GM21447 (cell line): ENCODE data around the gene RFPL3.
"Not testable (repeated sequence)": the region's sequence is repeated elsewhere in the genome, so short reads cannot be mapped to it uniquely, and the experiment has no call there.

Experiments used
- ATAC-seq: cut with Tn5 transposase; IDR thresholded peaks from one replicate; pipeline ENCODE4 v1.9.1; 2021; ENCODE audit not compliant: unreplicated experiment

Gene RFPL3

GRCh38 chr22:32357567-32357966, at the start of gene RFPL3:
Gene RFPL3 (plus strand): TSS chr22:32357867. CDS start chr22:32358072, 205 bp downstream.
- ATAC-seq: not testable (repeated sequence)

- ATAC-seq: no peak
These were observed 49.5 kb upstream of the RFPL3 start for GRCh38 chr22:32308191-32308590.

- ATAC-seq: no peak
These were observed 48.7 kb upstream of the RFPL3 start for GRCh38 chr22:32308934-32309333.

- no peak for ATAC-seq
These were observed 47.9 kb upstream of the RFPL3 start for GRCh38 chr22:32309585-32310251.

- no peak for ATAC-seq
These were observed 46.9 kb upstream of the RFPL3 start for GRCh38 chr22:32310777-32311176.

- ATAC-seq: no peak
These were observed 46.1 kb upstream of the RFPL3 start for GRCh38 chr22:32311551-32312071.

GRCh38 chr22:32312748-32313147, 44.9 kb upstream of the RFPL3 start:
- no peak for ATAC-seq

- no peak for ATAC-seq
These were observed 44.1 kb upstream of the RFPL3 start for GRCh38 chr22:32313532-32313931.

- ATAC-seq: no peak
These were observed 40.1 kb upstream of the RFPL3 start for GRCh38 chr22:32317524-32317923.

- no peak for ATAC-seq
These were observed 39.3 kb upstream of the RFPL3 start for GRCh38 chr22:32318361-32318760.

- no peak for ATAC-seq
These were observed 37.7 kb upstream of the RFPL3 start for GRCh38 chr22:32319861-32320406.

- ATAC-seq: no peak
These were observed 34.7 kb upstream of the RFPL3 start for GRCh38 chr22:32322986-32323385.

GRCh38 chr22:32323513-32324164, 34.0 kb upstream of the RFPL3 start:
- no peak for ATAC-seq

- ATAC-seq: no peak
These were observed 32.9 kb upstream of the RFPL3 start for GRCh38 chr22:32324505-32325415.

GRCh38 chr22:32325416-32325801, 32.3 kb upstream of the RFPL3 start:
- no peak for ATAC-seq

GRCh38 chr22:32325811-32326237, 31.8 kb upstream of the RFPL3 start:
- no peak for ATAC-seq

GRCh38 chr22:32326647-32327046, 31.0 kb upstream of the RFPL3 start:
- no peak for ATAC-seq

GRCh38 chr22:32327066-32327465, 30.6 kb upstream of the RFPL3 start:
- no peak for ATAC-seq

GRCh38 chr22:32327596-32328171, 30.0 kb upstream of the RFPL3 start:
- ATAC-seq: no peak

GRCh38 chr22:32328306-32329201, 29.1 kb upstream of the RFPL3 start:
- ATAC-seq: no peak
